ENCODE results near the gene GPR139.

Gene GPR139

DNA sequence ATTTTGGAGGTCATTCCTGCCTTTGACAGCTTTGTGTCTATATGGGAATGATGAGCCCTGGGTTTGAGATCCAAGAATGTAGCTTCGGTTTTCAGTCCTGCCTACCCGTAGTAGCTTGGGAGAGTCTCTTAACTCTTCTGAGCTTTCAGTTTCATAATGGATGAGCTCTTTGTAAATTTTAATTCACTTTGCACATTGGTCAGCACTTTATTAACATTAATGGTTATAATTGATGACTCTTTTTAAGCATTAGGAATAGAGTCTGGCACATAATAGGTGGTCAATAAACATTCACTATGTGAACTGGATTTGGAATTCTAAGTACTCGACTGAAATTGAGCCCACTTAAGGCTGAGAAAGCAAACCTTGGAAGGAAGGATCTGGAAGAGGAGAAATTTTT lies 17.3 kb downstream of the GPR139 start:
- H3K4me3 ChIP-seq (ENCODE audit: low read depth, low read length), result no peak overlapping the region

GRCh38 chr16:20053336-20053735 lies 20.4 kb downstream of the GPR139 start:
- no peak overlapping the region for H3K4me3 ChIP-seq (ENCODE audit: low read depth, low read length)

GRCh38 chr16:20051611-20052010 lies 22.1 kb downstream of the GPR139 start:
- H3K4me3 ChIP-seq (ENCODE audit: low read depth, low read length), result no peak overlapping the region

GRCh38 chr16:20051147-20051546 lies 22.5 kb downstream of the GPR139 start:
- no peak overlapping the region for H3K4me3 ChIP-seq (ENCODE audit: low read depth, low read length)

GRCh38 chr16:20049831-20050230 lies 23.9 kb downstream of the GPR139 start:
- no peak overlapping the region for H3K4me3 ChIP-seq (ENCODE audit: low read depth, low read length)

- H3K4me3 ChIP-seq (ENCODE audit: low read depth, low read length), result no peak overlapping the region
These were observed 27.8 kb downstream of the GPR139 start for GRCh38 chr16:20045886-20046285.

- no peak overlapping the region for H3K4me3 ChIP-seq (ENCODE audit: low read depth, low read length)
These were observed 30.8 kb downstream of the GPR139 start for GRCh38 chr16:20042848-20043247.

DNA sequence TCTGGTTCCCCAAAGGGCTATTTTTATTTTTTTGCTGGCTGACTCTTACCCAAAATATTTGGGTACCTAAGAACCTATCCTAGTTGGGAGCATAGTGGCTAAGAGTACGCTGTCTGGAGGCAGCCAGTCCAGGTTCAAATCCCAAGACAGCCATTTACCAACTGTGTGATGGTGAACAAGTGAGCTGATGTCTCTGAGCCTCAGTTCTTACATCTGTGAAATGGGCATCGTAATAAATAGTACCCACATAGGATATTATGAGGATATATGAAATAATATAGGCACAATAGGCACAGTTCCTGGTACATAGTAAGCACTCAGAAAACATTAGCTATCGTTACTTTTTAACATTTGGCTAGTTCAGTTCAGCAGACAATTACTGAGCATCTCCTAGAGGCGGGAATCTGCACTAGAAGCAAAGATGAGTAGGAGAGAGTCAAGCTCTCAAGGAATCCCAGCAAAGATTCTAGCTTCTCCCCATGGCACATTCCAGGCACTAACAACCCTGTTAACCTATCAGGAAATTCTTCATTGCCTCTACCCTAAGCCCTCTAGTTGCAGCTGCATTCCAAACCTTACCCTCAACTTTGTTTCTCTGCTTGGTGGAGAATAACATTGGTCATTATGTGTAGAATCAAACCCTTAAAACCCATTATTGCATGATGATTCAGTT lies 31.6 kb downstream of the GPR139 start:
- H3K4me3 ChIP-seq (ENCODE audit: low read depth, low read length), result no peak overlapping the region

DNA sequence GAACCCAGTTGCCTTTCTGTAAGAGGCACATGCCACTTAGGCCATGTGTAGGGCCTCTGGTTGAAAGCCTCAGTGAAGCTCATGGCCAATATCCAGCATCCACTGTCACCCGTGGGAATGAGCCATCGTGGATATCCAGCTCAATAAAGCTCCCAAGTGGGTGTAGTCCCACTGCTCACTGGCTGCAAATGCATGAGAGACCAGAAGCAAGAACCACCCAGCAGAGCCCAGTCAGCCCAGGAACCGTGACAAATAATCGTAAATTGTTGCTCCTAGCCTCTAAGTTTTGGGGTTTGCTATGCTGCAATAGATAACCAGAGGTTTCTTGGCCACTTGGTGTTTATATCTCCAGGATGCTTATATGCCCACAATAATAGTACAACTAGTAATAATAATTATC lies 33.7 kb downstream of the GPR139 start:
- no peak overlapping the region for H3K4me3 ChIP-seq (ENCODE audit: low read depth, low read length)

- no peak overlapping the region for H3K4me3 ChIP-seq (ENCODE audit: low read depth, low read length)
These were observed 44.1 kb downstream of the GPR139 start for GRCh38 chr16:20029611-20030010.

GRCh38 chr16:20026361-20027072 lies 47.2 kb downstream of the GPR139 start:
- H3K4me3 ChIP-seq (ENCODE audit: low read depth, low read length), result no peak overlapping the region

GRCh38 chr16:20023190-20023589 lies 50.5 kb downstream of the GPR139 start:
- H3K4me3 ChIP-seq (ENCODE audit: low read depth, low read length), result no peak overlapping the region

GRCh38 chr16:20020976-20021375 lies 52.7 kb downstream of the GPR139 start:
- no peak overlapping the region for H3K4me3 ChIP-seq (ENCODE audit: low read depth, low read length)

GRCh38 chr16:20020083-20020482 lies 53.6 kb downstream of the GPR139 start:
- H3K4me3 ChIP-seq (ENCODE audit: low read depth, low read length), result no peak overlapping the region

GRCh38 chr16:20016234-20016633 lies 57.5 kb downstream of the GPR139 start:
- H3K4me3 ChIP-seq (ENCODE audit: low read depth, low read length), result no peak overlapping the region

- no peak overlapping the region for H3K4me3 ChIP-seq (ENCODE audit: low read depth, low read length)
These were observed 68.8 kb downstream of the GPR139 start for GRCh38 chr16:20004931-20005330.

GRCh38 chr16:20002936-20003335 lies 70.8 kb downstream of the GPR139 start:
- no peak overlapping the region for H3K4me3 ChIP-seq (ENCODE audit: low read depth, low read length)

DNA sequence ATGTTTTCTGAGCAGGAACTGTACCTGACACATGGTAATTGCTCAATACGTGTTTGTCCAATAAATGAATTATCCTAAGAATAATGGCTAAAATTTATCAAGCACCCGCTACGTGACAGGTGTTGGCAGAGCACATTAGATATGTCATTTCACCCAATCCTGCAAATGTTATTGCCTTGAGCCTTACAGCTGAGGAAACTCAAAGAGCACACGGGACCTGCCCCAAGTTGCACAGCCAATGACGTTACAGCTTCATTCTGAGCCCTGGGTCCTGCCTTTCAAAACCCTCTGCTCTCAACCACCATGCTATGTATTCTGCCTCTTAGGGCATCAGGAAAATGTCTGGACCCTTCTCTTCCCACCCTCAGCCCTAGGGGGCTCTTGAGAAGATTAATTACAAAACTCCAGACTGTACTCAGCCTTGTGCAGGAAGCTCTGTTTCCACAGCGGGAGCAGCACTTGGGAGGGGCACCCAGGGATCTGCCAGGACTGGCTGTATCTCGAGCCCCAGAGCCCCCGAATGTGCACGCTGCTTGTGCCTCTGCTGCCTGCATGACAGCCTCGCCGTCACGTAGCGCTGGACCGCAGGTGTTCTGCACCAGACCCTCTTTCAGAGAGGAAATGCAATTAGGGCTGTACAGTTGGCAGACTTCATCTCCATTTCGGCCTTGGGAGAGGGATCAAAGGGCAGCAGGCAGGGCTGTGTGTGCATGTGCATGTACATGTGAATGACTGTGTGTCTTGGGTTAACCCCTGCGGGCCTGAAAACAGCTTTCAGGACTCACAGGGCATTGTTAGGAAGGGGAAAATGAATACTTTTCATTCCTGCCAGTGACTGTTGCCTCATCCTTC lies 71.6 kb downstream of the GPR139 start:
- no peak overlapping the region for H3K4me3 ChIP-seq (ENCODE audit: low read depth, low read length)

GRCh38 chr16:19997734-19998133 lies 76.0 kb downstream of the GPR139 start:
- H3K4me3 ChIP-seq (ENCODE audit: low read depth, low read length), result no peak overlapping the region

DNA sequence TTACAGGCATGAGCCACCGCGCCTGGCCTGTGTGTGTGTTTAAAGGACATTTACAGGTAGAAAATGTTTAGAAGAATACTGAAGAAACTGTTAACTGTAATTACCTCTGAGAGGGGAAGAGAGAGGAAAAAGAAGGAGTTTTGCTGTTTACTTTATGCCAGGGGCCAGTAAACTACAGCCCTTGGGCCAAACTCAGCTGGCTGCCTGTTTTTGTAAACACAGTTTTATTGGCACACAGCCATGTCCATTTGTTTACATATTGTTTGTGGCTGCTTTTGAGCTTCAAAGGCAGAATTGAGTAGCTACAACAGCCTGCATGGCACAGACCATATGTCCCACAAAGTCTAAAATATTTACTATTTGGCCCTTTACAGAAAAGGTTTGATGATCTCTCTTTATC lies 76.4 kb downstream of the GPR139 start:
- no peak overlapping the region for H3K4me3 ChIP-seq (ENCODE audit: low read depth, low read length)

- H3K4me3 ChIP-seq (ENCODE audit: low read depth, low read length), result no peak overlapping the region
These were observed 79.1 kb downstream of the GPR139 start for GRCh38 chr16:19994466-19995170.

All from iPS-11a (cell line).